GM12878 (cell line): ENCODE measurements around the gene GNB5. TPM values are rescaled to one million over a fixed set of nuclear protein-coding genes. Genes with fewer than 3 reads are reported as not detected.

Experiments used
- BACH1 ChIP-seq: fragments of 450-650 bp; IDR thresholded peaks from 2 replicates; pipeline ENCODE4 v1.6.1; 2017; ENCODE audit warnings: mild to moderate bottlenecking, borderline replicate concordance
- BCLAF1 ChIP-seq: fragments of 450-650 bp; IDR thresholded peaks from 2 replicates; pipeline ENCODE4 v1.6.1; 2017; ENCODE audit warnings: antibody characterized with exemption, mild to moderate bottlenecking, moderate library complexity
- CREM ChIP-seq: IDR thresholded peaks from 2 replicates; pipeline ENCODE4 v1.6.1; 2014; ENCODE audit warnings: antibody characterized with exemption, low read depth
- GATAD2B ChIP-seq: fragments of 450-650 bp; conservative IDR thresholded peaks from 2 replicates; pipeline ENCODE4 v1.6.1; 2017; ENCODE audit warnings: low read depth, mild to moderate bottlenecking, moderate library complexity
- MLLT1 ChIP-seq: fragments of 450-650 bp; IDR thresholded peaks from 2 replicates; pipeline ENCODE4 v1.6.1; 2016; ENCODE audit warnings: mild to moderate bottlenecking
- MTA3 ChIP-seq: IDR thresholded peaks from 2 replicates; pipeline ENCODE4 v1.6.1; 2012; ENCODE audit warnings: low read length, inconsistent platforms, borderline replicate concordance
- NRF1 ChIP-seq: conservative IDR thresholded peaks from 2 replicates; pipeline ENCODE4 v1.6.1; 2011; ENCODE audit warnings: mild to moderate bottlenecking, low read depth, low read length, improper control_type of control experiment
- RB1 ChIP-seq: fragments of 450-650 bp; formaldehyde crosslinking; IDR thresholded peaks from 2 replicates; pipeline ENCODE4 v1.6.1; 2017; ENCODE audit warnings: mild to moderate bottlenecking, borderline replicate concordance
- RBBP5 ChIP-seq: fragments of 200-600 bp; sonication (generic); conservative IDR thresholded peaks from 2 replicates; pipeline ENCODE4 v1.6.1; 2016
- RFX5 ChIP-seq: IDR thresholded peaks from 2 replicates; pipeline ENCODE4 v1.6.1; 2011; ENCODE audit warnings: low read depth, low read length, improper control_type of control experiment
- SPI1 ChIP-seq: IDR thresholded peaks from 2 replicates; pipeline ENCODE4 v1.6.1; 2011; ENCODE audit warnings: low read depth, mild to moderate bottlenecking, low read length, moderate library complexity, borderline replicate concordance; ENCODE audit not compliant: insufficient read depth
- STAT3 ChIP-seq: IDR thresholded peaks from 2 replicates; pipeline ENCODE4 v1.6.1; 2011; ENCODE audit warnings: low read depth, low read length, improper control_type of control experiment
- YY1 ChIP-seq: IDR thresholded peaks from 2 replicates; pipeline ENCODE4 v1.6.1; 2011; ENCODE audit warnings: low read depth, mild to moderate bottlenecking, low read length
- ZBED1 ChIP-seq: IDR thresholded peaks from 2 replicates; pipeline ENCODE4 v1.6.1; 2016; ENCODE audit warnings: borderline replicate concordance
- ZBTB11 ChIP-seq: fragments of 450-650 bp; formaldehyde crosslinking; IDR thresholded peaks from 2 replicates; pipeline ENCODE4 v1.5.0; 2022; ENCODE audit warnings: mild to moderate bottlenecking, missing genetic modification characterization
- ZBTB33 ChIP-seq: fragments of 450-650 bp; IDR thresholded peaks from 2 replicates; pipeline ENCODE4 v1.6.1; 2017; ENCODE audit warnings: mild to moderate bottlenecking
- ZNF622 ChIP-seq: fragments of 450-650 bp; IDR thresholded peaks from 2 replicates; pipeline ENCODE4 v1.6.1; 2017; ENCODE audit warnings: mild to moderate bottlenecking, inconsistent platforms
- polyA plus RNA-seq, 11 experiments: library from polyadenylated mRNA; depleted of rRNA in 4 of 11; unstranded in 6 of 11; stranded (reverse) in 5 of 11; fragments of >200 nt; fragmentation: Nextera tagmentation in 4 of 11; fragmentation: Illumina TruSeq in 1 of 11; extraction: Ambion mirVana in 4 of 11; extraction: Trizol in 1 of 11; gene quantifications; 1 replicate in 1 of 11; 2 replicates in 10 of 11; pipeline versions ENCODE4 v1.2.1 to v1.2.3, GENCODE V29; 2011 to 2016; ENCODE audit warnings: inconsistent platforms in 2 of 11, missing spikeins in 2 of 11, low read depth in 1 of 11
- total RNA-seq, 4 experiments: library from RNA; depleted of rRNA in 3 of 4; stranded (reverse); fragments of >200 nt in 3 of 4; fragmentation: Illumina TruSeq in 1 of 4; extraction: Trizol in 1 of 4; gene quantifications; 2 replicates each; pipeline versions ENCODE4 v1.2.1 to v1.2.3, GENCODE V29; 2013 to 2021

GNB5 gene
- total and polyA plus RNA-seq, 10 of the 15 experiments (the other 5 are each of a cell fraction or from before 2014, with no cell fraction given), result 2.4 to 25.9 (median 15.2) TPM

- TF ChIP-seq BCLAF1 (no peak), RBBP5 (no peak), ZNF622 (no peak), RB1 (no peak), ZBTB33 (no peak), YY1 (no peak), BACH1 (no peak; the same call in 1 of the 2 replicates), ZBTB11 (no peak), NRF1 (no peak), CREM (peak; percentile 46; the same call in 1 of the 2 replicates), STAT3 (0 out of 2 replicates have a peak, but pooled peaks have one; percentile 64), SPI1 (peak; percentile 13; the same call in 1 of the 2 replicates), MLLT1 (peak; percentile 72), MTA3 (no peak), RFX5 (no peak), ZBED1 (peak; percentile 39; the same call in 1 of the 2 replicates), GATAD2B (peak; percentile 70; the same call in 1 of the 2 replicates)
Measured at GRCh38 chr15:52103217-52104207, 87.7 kb downstream of the GNB5 start (continued).
